ENCODE measurements around the gene IFI44L. TPM values are rescaled to one million over a fixed set of nuclear protein-coding genes. Genes with fewer than 3 reads are reported as not detected.

The IFI44L gene
- total and polyA plus RNA-seq, 2 of the 13 experiments (the other 11 are each of a cell fraction or from before 2014, with no cell fraction given): 0.04 TPM

DNA sequence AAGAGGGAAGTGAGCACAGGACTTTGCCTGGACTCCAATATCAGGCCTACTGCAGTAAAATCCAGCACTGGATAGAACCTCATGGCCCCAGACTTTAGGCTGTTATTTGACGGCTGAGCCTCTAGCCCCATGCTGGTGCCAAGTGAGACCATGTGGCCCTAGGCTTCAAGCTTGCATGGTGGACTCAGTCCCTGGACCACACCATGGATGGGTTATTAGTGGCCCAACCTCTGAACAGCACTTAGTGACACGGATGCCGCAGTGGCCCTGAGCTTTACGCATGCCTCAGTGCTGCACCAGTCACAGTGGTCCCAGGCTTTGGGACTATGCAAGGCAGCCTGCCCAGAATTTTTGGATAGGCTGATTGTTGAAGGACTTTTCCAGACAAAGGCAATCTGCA is 13.0 kb downstream of the IFI44L start:
- Histone ChIP-seq H3K4me3 (replicated peaks in 1 of 3; ENCODE audit: insufficient read depth in 1 of 3, low read depth in 2 of 3, low read length in 3 of 3) (no peak overlapping the region), H4K20me1 (ENCODE audit: insufficient read depth, low read length) (no peaks in the 10 kb centered on the region), H2AFZ (ENCODE audit: low read length) (no peak overlapping the region), H3K4me1 (ENCODE audit: insufficient read depth, low read length) (no peaks in the 10 kb centered on the region), H3K9ac (ENCODE audit: insufficient read depth, low read depth, low read length) (no peak overlapping the region), H3K4me2 (ENCODE audit: low read depth, low read length) (no peak overlapping the region), H3K79me2 (ENCODE audit: insufficient read depth, low read length) (no peaks in the 10 kb centered on the region), H3K27ac (ENCODE audit: extremely low read length, insufficient read depth, low read length) (no peak overlapping the region), H3K36me3 (replicated peaks in 1 of 2; ENCODE audit: control insufficient read depth in 1 of 2, insufficient read depth in 2 of 2, low read length in 2 of 2) (no peaks in the 10 kb centered on the region), H3K9me3 (ENCODE audit: low read length) (no peaks in the 10 kb centered on the region), H3K27me3 (ENCODE audit: control insufficient read depth in 1 of 2, insufficient read depth in 2 of 2, low read length in 2 of 2) (no peaks in the 10 kb centered on the region)
- intact Hi-C loops (cut with micrococcal nuclease; ENCODE audit: unreplicated experiment) (no loop called here), in situ Hi-C loops (cut with HindIII; ENCODE audit: extremely low pct_ligation_motif_present, low pct_unique_long_range_greater_than_20kb) (no loop called here)
- WGBS (ENCODE audit: low lambda C conversion rate): 67% methylated on average over 1 of the region's 4 CpGs
- POLR2A ChIA-PET: no interaction called here
- DNase-seq (ENCODE audit: low spot score): no peak
- CTCF ChIA-PET (ENCODE audit: low intra/inter-chr PET ratio, low total read pairs): no interaction called here
- BruUV-seq (replicated peaks): no TSS peak
- ATAC-seq: no peak
- no peak for TF ChIP-seq ZKSCAN5 (CRISPR knock-in tag; IDR thresholded peaks at IDR 0.05)
- TF ChIP-seq, protein P1, sequence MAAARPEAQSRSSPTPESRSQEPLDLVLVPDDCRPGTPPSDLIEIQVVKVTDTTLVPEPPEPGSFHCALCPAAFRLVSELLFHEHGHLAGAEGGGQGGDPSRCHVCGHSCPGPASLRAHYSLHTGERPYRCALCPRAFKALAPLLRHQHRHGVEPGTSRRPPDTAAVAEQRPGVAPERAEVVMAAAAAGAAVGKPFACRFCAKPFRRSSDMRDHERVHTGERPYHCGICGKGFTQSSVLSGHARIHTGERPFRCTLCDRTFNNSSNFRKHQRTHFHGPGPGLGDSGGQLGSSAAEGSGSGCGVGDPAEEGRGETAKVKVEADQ (CRISPR knock-in tag; IDR thresholded peaks at IDR 0.05; ENCODE audit: borderline replicate concordance): no peak
- TF ChIP-seq MAF1 (CRISPR knock-in tag; IDR thresholded peaks at IDR 0.05; ENCODE audit: borderline replicate concordance): no peak
- no peak for TF ChIP-seq TMF1 (CRISPR knock-in tag; IDR thresholded peaks at IDR 0.05; ENCODE audit: low read depth)
- no peak for TF ChIP-seq ELF4 (CRISPR knock-in tag; IDR thresholded peaks at IDR 0.05; ENCODE audit: borderline replicate concordance)
- no peak for TF ChIP-seq FOXA1 (IDR thresholded peaks at IDR 0.05)
- no peak for TF ChIP-seq FOXA1 (CRISPR knock-in tag; IDR thresholded peaks at IDR 0.05)
- TF ChIP-seq, protein P2, sequence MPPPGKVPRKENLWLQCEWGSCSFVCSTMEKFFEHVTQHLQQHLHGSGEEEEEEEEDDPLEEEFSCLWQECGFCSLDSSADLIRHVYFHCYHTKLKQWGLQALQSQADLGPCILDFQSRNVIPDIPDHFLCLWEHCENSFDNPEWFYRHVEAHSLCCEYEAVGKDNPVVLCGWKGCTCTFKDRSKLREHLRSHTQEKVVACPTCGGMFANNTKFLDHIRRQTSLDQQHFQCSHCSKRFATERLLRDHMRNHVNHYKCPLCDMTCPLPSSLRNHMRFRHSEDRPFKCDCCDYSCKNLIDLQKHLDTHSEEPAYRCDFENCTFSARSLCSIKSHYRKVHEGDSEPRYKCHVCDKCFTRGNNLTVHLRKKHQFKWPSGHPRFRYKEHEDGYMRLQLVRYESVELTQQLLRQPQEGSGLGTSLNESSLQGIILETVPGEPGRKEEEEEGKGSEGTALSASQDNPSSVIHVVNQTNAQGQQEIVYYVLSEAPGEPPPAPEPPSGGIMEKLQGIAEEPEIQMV (CRISPR knock-in tag; IDR thresholded peaks at IDR 0.05; ENCODE audit: low read depth): no peak
- TF ChIP-seq, protein P3, sequence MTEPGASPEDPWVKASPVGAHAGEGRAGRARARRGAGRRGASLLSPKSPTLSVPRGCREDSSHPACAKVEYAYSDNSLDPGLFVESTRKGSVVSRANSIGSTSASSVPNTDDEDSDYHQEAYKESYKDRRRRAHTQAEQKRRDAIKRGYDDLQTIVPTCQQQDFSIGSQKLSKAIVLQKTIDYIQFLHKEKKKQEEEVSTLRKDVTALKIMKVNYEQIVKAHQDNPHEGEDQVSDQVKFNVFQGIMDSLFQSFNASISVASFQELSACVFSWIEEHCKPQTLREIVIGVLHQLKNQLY (CRISPR knock-in tag; IDR thresholded peaks at IDR 0.05): no peak
- no peak for TF ChIP-seq KAT8 (CRISPR knock-in tag; IDR thresholded peaks at IDR 0.05)
- FAIRE-seq: no peak
